PC-3 (cell line): ENCODE data around the gene EBF4.

Experiments
- CTCF ChIP-seq: fragments of 300-600 bp; sonication (generic); conservative IDR thresholded peaks from 2 replicates; pipeline ENCODE4 v1.5.1; 2017; ENCODE audit warnings: antibody characterized with exemption, low read depth, mild to moderate bottlenecking, low read length
- EZH2 ChIP-seq: fragments of 300-600 bp; sonication (generic); IDR thresholded peaks from one replicate; pipeline ENCODE4 v1.6.1; 2017; ENCODE audit warnings: antibody characterized with exemption, mild to moderate bottlenecking, low read length; ENCODE audit not compliant: unreplicated experiment
- EZH2phosphoT487 ChIP-seq: fragments of 300-600 bp; sonication (generic); IDR thresholded peaks from 2 replicates; pipeline ENCODE4 v1.6.1; 2018; ENCODE audit warnings: mild to moderate bottlenecking, antibody characterized with exemption, low read length, borderline replicate concordance

- TF ChIP-seq CTCF: no peak
- TF ChIP-seq EZH2phosphoT487: no peak
- TF ChIP-seq EZH2: no peak
Observed at GRCh38 chr20:2747676-2748235, 55.2 kb downstream of the EBF4 start.
